Fibroblast of gingiva (primary cell): Measurements from ENCODE around the gene RPS24.
"Not testable (repeated sequence)": the region's sequence is repeated elsewhere in the genome, so short reads cannot be mapped to it uniquely, and the experiment has no call there.

Source experiments
- DNase-seq: peaks from one replicate; pipeline ENCODE4 v3.0.0-alpha.2; 2011; ENCODE audit warnings: low read depth

The RPS24 gene

GRCh38 chr10:78053211-78053868, 19.7 kb downstream of the RPS24 start:
- peak; percentile 41 for DNase-seq

GRCh38 chr10:78058562-78058961, 24.9 kb downstream of the RPS24 start:
- no peak for DNase-seq

GRCh38 chr10:78059906-78060702, 26.4 kb downstream of the RPS24 start:
- no peak for DNase-seq

- no peak for DNase-seq
Measured at GRCh38 chr10:78062296-78062695, 28.6 kb downstream of the RPS24 start.

- no peak for DNase-seq
Measured at GRCh38 chr10:78063236-78063635, 29.6 kb downstream of the RPS24 start.

- DNase-seq, result not testable (repeated sequence)
Measured at GRCh38 chr10:78064919-78065318, 31.3 kb downstream of the RPS24 start.

- DNase-seq, result no peak
Measured at GRCh38 chr10:78065611-78066010, 31.9 kb downstream of the RPS24 start.

- no peak for DNase-seq
Measured at GRCh38 chr10:78066012-78066411, 32.3 kb downstream of the RPS24 start.

- no peak for DNase-seq
Measured at GRCh38 chr10:78066728-78067430, 33.2 kb downstream of the RPS24 start.

- DNase-seq, result no peak
Measured at GRCh38 chr10:78069151-78069550, 35.5 kb downstream of the RPS24 start.

- DNase-seq, result not testable (repeated sequence)
Measured at GRCh38 chr10:78070064-78070463, 36.4 kb downstream of the RPS24 start.

- DNase-seq, result no peak
Measured at GRCh38 chr10:78070726-78071125, 37.1 kb downstream of the RPS24 start.

- no peak for DNase-seq
Measured at GRCh38 chr10:78071140-78071856, 37.6 kb downstream of the RPS24 start.

GRCh38 chr10:78071857-78072179, 38.2 kb downstream of the RPS24 start:
- DNase-seq, result no peak

- DNase-seq, result no peak
Measured at GRCh38 chr10:78072504-78072903, 38.8 kb downstream of the RPS24 start.

- DNase-seq, result not testable (repeated sequence)
Measured at GRCh38 chr10:78075806-78076205, 42.1 kb downstream of the RPS24 start.

GRCh38 chr10:78078539-78079330, 45.1 kb downstream of the RPS24 start:
- DNase-seq, result no peak

- no peak for DNase-seq
Measured at GRCh38 chr10:78079411-78079810, 45.7 kb downstream of the RPS24 start.

- no peak for DNase-seq
Measured at GRCh38 chr10:78081292-78081691, 47.6 kb downstream of the RPS24 start.

GRCh38 chr10:78082636-78083035, 49.0 kb downstream of the RPS24 start:
- no peak for DNase-seq
